ENCODE results near the gene JMJD8. TPM values are rescaled to one million over a fixed set of nuclear protein-coding genes. Genes with fewer than 3 reads are reported as not detected.

The JMJD8 gene
- total and polyA plus RNA-seq, 10 of the 15 experiments (the other 5 are each of a cell fraction or from before 2014, with no cell fraction given), result 1.00 to 50.4 (median 30.7) TPM

- TF ChIP-seq SPI1 (IDR thresholded peaks at IDR 0.05; ENCODE audit: borderline replicate concordance, insufficient read depth, low read depth, low read length), result peak; percentile 63
- TF ChIP-seq NFIC (IDR thresholded peaks at IDR 0.05; ENCODE audit: low read depth, low read length), result no peak
- peak; percentile 59; the same call in 1 of the 2 replicates for TF ChIP-seq CHD2 (IDR thresholded peaks at IDR 0.05; ENCODE audit: borderline replicate concordance, low read depth, low read length)
- no peak for TF ChIP-seq TCF12 (IDR thresholded peaks at IDR 0.05; ENCODE audit: low read depth, low read length)
- no peak for TF ChIP-seq BCLAF1 (IDR thresholded peaks at IDR 0.05)
- TF ChIP-seq SIX5 (IDR thresholded peaks at IDR 0.05; ENCODE audit: low read depth, low read length, severe bottlenecking), result peak; percentile 52
- TF ChIP-seq CHD1 (IDR thresholded peaks at IDR 0.05; ENCODE audit: low read depth, low read length), result no peak
- TF ChIP-seq LARP7 (IDR thresholded peaks at IDR 0.05), result peak; percentile 82; the same call in 1 of the 2 replicates
- TF ChIP-seq, protein P1, sequence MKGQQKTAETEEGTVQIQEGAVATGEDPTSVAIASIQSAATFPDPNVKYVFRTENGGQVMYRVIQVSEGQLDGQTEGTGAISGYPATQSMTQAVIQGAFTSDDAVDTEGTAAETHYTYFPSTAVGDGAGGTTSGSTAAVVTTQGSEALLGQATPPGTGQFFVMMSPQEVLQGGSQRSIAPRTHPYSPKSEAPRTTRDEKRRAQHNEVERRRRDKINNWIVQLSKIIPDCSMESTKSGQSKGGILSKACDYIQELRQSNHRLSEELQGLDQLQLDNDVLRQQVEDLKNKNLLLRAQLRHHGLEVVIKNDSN (IDR thresholded peaks at IDR 0.05; ENCODE audit: borderline replicate concordance, extremely low read length, insufficient read depth, low read depth, low read length), result peak; percentile 99
- no peak for TF ChIP-seq ESRRA (IDR thresholded peaks at IDR 0.05; ENCODE audit: low read length)
- TF ChIP-seq, protein P2, sequence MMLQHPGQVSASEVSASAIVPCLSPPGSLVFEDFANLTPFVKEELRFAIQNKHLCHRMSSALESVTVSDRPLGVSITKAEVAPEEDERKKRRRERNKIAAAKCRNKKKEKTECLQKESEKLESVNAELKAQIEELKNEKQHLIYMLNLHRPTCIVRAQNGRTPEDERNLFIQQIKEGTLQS (IDR thresholded peaks at IDR 0.05; ENCODE audit: borderline replicate concordance, extremely low read depth, low read depth, low read length), result peak; percentile 80; the same call in 1 of the 2 replicates
- peak; percentile 58 for TF ChIP-seq RELA (IDR thresholded peaks at IDR 0.05; ENCODE audit: borderline replicate concordance, partially characterized antibody)
- TF ChIP-seq FOS (IDR thresholded peaks at IDR 0.05; ENCODE audit: borderline replicate concordance, extremely low read depth, insufficient read length), result no peak
- TF ChIP-seq BRCA1 (IDR thresholded peaks at IDR 0.05; ENCODE audit: low read depth, low read length), result no peak
- TF ChIP-seq, protein P3, sequence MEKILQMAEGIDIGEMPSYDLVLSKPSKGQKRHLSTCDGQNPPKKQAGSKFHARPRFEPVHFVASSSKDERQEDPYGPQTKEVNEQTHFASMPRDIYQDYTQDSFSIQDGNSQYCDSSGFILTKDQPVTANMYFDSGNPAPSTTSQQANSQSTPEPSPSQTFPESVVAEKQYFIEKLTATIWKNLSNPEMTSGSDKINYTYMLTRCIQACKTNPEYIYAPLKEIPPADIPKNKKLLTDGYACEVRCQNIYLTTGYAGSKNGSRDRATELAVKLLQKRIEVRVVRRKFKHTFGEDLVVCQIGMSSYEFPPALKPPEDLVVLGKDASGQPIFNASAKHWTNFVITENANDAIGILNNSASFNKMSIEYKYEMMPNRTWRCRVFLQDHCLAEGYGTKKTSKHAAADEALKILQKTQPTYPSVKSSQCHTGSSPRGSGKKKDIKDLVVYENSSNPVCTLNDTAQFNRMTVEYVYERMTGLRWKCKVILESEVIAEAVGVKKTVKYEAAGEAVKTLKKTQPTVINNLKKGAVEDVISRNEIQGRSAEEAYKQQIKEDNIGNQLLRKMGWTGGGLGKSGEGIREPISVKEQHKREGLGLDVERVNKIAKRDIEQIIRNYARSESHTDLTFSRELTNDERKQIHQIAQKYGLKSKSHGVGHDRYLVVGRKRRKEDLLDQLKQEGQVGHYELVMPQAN (conservative IDR thresholded peaks at IDR 0.05), result peak; percentile 99
- no peak for TF ChIP-seq MEF2A (IDR thresholded peaks at IDR 0.05; ENCODE audit: insufficient read depth, low read depth, low read length)
- TF ChIP-seq E4F1 (IDR thresholded peaks at IDR 0.05; ENCODE audit: borderline replicate concordance, partially characterized antibody), result no peak
- no peak for TF ChIP-seq ZNF207 (IDR thresholded peaks at IDR 0.05; ENCODE audit: borderline replicate concordance)
- no peak for TF ChIP-seq ZNF622 (IDR thresholded peaks at IDR 0.05)
- no peak for TF ChIP-seq JUNB (IDR thresholded peaks at IDR 0.05)
- no peak for TF ChIP-seq NRF1 (conservative IDR thresholded peaks at IDR 0.05; ENCODE audit: low read depth, low read length)
Observed at GRCh38 chr16:648781-649589, 35.1 kb downstream of the JMJD8 start, which contains the start of gene WDR90 (continued).
